LoVo (cell line): ENCODE measurements around the gene LLGL1.

Experiments used
- DNase-seq: peaks from one replicate; pipeline ENCODE4 v3.0.0-alpha.2; 2016; ENCODE audit warnings: low spot score

LLGL1 gene

DNA sequence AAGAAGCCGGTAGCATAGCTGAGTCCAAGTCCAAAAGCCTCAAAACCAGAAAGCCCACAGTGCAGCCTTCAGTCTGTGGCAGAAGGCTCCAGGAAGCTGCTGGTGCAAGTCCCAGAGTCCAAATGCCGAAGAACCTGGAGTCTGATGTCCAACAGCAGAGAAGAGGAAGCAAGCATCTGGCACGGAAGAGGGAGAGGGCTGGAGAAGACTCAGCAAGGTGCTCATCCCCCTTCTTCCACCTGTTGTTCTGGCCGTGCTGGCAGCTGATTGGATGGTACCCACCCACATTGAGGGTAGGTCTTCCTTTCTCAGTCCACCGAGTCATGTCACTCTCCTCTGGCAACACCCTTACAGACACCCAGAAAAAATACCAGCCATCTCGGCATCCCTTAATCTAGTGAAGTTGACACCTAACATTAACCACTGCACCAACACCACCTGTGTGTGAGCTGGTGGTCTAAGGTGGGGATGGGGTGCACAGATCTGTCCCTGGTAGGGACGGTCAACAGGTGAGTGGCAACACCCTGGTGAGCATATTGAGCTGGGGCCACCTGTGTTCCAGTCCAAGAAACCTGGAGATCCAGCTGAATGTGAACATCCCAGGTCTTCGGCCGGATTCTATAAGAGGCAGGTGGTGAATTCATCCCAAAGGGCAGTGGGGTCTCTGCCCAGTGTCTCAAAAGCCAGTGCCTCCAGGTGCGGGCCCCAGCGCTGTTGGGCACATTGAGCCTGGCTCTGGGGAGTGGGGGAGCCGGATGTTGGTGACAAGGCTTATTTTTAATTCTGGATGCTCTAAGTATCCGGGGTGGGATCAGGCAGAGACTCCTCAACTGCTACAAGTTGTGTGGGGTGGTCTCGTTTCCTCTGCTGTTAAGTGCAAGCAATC is 44.9 kb downstream of the LLGL1 start:
- DNase-seq: no peak

GRCh38 chr17:18277076-18277475 is 51.6 kb downstream of the LLGL1 start:
- no peak for DNase-seq

- no peak for DNase-seq
These were observed 53.4 kb downstream of the LLGL1 start for GRCh38 chr17:18278867-18279266.

DNA sequence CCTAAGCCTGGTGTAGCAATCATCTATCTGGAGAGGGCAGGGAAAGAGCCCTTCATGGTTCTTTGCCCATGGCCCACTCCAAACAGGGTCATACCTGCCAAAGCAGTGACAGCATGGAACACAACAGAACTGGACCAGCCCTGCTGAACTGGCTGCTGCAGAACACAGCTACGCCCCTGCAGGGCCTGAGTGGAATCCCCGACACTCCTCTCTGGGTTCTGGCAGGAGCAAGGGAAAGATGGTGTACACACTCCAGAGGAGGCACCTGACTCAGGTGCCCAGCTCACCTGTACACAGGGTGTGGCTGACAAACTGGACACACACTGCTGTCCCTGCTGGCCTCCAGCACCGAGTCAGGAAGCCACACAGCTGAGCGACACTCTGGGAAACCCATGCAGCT is 54.8 kb downstream of the LLGL1 start:
- no peak for DNase-seq

DNA sequence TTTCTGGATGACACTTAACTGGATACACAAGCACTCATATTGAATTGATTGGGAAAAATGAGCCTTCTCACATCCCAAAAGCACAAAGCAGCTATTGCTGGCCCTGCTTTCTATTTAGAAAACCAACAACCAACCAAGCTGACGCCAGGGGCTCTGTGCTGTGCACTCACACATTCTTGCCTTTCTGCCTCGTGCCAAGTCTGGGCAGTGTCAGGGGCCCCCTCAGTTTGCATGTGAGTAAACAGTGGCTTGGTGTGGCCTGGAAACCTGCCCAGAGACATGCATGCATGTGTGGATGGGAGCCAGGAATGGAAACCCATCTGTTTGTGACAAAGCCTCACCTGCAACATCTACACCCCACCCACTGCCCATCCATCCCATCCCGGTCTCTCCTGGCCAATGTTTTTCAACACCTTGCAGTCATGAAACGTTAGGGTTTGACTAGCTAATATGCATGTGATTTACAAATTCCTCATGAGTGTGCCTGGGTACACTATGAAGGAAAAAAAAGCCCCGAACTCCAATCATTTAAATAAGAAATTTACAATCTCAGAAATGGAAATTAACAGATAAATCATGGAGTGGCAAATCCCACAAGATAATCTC is 55.4 kb downstream of the LLGL1 start:
- no peak for DNase-seq

GRCh38 chr17:18281788-18282187 is 56.4 kb downstream of the LLGL1 start:
- no peak for DNase-seq

DNA sequence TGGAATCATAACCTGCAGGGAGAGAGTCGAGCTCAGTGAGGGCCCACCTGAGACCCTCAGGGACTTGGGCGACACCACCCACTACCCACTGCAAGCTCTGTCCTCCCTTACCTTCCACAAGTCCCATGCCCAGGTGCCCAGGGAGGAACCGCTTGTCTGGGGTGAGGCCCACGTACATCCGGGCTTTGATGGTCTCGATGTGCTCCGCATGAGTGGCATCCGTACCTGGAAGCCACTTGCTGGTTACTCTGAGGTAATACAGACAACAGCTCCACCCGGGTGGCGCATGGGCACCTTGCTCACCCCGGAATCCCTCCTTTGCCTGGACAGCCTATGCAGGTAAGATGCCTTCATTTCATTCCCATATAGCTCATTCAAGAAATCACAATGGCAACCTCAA is 59.9 kb downstream of the LLGL1 start:
- no peak for DNase-seq

- DNase-seq: no peak
These were observed 66.5 kb downstream of the LLGL1 start for GRCh38 chr17:18291718-18292540.
